ENCODE data around the gene NEXN.

NEXN gene

DNA sequence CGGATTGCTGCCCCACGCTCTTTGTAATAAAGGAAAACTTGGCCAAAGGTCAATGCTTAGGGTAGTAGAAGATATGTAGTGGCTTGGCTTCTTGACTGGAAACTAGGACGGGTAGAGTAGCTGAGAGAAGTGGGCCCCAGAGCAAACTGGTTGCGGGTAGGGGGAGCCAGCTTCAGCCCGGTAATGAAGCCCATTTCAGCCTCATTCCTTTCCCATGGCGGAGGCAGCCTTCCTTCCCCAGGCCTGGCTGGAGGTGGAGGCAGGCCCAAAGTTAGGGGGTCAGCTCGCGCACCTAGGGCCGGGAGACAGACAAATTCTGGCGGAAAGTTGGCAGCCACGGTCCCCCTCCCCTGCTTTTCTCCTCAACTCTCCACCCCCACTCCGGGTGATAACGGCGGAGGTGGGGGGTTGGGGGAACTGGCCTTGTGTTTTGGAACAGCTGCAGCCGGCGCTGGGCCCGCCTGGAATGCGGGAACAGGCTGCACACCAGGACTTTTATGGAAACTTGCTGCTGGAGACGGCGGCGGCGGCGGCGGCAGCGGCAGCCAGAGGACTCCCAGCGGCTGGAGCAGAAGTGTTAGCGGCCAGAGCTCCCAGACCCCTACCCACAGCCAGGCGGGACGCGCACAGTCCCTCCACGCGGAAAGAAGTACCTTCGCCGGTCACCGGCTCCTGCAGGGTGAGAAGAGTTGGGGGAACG lies at the start of gene NEXN:
NEXN (plus strand) TSS at position 544 of the 700 bp plus-strand sequence. CDS start 27,483 bp downstream, outside the sequence.
- DNase-seq: peak in 9 of 10 donors; percentile 21 to 92 (median 45)
- intact Hi-C loops (cut with DNase I): no loop called here

DNA sequence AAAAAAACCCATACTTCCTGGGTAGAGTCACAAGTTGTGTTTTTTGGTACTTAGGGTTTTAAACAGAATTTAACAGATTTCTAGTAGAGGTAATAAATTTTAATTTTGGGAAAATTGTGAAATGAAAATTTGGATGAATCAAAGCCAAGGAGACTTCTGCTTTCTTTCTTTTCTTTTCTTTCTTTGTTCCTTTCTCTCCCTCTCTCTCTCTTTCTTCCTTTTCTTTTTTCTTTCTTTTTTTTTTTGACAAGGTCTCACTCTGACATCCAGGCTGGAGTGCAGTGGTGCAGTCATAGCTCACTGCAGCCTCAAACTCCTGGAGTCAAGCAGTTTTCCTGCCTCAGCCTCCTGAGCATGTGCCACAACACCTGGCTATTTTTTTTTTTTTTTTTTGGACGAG lies 46.9 kb upstream of the NEXN start:
- DNase-seq: no peak
- intact Hi-C loops (cut with DNase I): no loop called here

DNA sequence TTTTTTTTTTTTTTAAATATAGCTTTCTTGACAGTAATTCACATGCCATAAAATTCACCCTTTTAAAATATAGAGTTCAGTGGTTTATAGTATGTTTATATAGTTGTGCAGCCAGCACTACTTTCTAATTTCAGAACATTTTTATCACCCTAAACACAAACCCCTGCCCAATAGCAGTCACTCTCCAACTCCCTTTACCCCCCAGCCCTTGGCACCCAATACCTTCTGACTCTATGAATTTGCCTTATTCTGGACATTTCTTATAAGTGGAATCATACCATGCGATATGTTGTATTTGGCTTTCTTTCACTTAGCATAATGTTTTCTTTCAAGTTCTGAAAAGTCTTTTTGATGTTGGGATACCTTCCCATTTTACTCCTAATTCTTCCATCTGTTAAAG lies 42.5 kb upstream of the NEXN start:
- intact Hi-C loops (cut with DNase I): no loop called here
- DNase-seq: no peak

DNA sequence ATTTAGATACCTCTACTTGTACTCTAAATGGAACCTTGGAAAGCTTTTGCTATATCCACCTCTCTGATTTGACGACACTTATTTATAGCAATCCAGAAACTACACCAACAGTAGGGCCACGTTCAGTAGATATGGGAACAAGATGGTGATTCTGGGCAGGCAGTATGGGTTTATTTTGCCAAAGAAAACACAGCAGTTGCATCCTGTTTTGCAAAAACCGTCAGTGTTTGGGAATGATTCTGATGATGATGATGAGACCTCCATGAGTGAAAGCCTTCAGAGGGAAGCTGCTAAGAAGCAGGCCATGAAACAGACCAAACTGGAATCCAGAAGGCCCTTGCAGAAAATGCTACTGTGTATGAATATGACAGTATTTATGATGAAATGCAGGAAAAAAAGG lies 41.5 kb upstream of the NEXN start:
- intact Hi-C loops (cut with DNase I): no loop called here
- DNase-seq: no peak

DNA sequence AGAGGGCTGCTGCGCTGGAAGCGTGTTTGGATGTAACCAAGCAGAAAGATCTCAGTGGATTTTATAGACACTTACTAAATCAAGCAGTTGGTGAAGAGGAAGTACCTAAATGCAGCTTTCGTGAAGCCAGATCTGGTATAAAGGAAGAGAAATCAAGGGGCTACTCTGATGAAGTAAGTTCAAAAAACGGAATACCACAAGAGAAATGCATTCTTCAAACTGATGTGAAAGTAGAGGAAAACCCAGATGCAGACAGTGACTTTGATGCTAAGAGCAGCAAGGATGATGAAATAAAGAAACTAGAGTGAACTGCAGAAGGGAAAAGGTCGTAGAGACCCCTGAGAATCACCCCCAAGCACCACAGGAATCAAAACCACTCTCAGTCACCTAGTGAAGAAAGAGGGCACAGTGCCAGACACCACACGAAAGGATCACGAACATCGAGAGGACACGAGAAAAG lies 40.8 kb upstream of the NEXN start:
- intact Hi-C loops (cut with DNase I): no loop called here
- DNase-seq: no peak

DNA sequence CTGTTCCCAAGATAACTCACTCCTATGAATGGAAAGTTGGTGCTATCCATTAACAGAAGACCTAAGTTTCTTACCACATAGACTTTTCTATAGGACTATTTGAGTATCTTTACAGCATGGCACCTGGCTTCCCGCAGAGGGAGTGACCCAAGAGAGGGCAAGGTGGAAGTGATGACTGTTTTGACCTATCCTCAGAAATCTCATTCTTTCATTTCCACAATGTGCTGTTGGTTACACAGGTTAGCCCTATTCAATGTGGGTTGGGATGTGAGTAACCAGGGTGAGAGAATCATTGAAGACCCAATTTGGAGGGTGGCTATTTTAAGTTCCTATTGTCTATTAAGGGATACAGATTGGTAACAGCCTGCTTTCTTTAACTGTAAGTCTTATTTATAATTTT lies 38.3 kb upstream of the NEXN start:
- no peak for DNase-seq

DNA sequence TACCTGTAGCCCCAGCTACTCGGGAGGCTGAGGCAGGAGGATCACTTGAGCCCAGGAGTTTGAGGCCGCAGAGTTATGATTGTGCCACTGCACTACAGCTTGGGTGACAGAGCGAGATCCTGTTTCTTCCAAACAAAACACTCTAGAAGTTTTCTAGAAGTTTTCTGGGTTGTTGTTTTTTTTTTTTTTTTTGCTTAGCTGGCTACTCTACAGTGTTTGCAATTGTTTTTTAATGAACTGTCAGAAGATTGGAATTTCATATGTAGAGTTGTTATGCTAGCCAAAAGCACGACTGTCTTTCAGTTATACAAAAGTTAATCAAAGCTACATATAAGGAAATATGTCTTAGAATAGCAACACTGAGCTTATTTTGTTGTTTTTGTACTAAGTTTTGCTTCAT lies 30.9 kb upstream of the NEXN start:
- intact Hi-C loops (cut with DNase I): no loop called here
- DNase-seq: no peak

More for the DNA sequence above, 38.3 kb upstream of the NEXN start:
- intact Hi-C loops (cut with DNase I): no loop called here

DNA sequence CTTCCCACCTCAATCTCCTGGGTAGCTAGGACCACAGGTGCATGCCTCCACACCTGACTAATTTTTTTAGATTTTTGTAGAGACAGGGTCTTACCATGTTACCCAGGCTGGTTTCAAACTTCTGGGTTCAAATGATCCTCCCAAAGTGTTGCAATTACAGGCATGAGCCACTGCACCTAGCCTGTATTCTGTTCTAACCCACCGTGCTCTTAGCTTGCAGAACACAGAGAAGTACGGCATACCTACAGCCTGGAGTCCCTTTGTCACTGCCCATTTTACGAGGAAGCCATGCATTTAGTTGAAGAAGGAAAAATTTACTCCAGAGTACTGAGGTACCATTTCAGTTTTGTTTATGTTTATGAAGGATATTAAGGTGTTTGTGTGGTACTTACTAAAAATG lies 29.7 kb upstream of the NEXN start:
- intact Hi-C loops (cut with DNase I): no loop called here
- DNase-seq: no peak

DNA sequence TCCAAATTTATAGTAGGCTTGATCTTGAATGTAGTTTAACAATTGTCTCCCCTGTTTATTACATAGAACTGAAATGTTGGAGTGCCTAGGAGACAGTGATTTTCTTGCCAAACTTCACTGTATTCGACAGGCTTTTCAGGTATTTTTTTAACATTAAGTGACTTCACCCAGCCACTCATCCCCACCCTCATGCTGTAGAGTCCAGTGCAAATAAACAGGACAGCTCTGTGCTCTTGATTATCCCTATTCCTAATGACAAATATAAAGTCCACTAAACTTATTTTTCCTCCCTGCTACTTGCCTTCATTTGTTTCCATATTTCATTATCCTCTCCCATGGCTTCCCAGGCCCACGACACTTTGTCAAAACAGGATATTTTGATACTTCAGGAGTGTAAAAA lies 29.2 kb upstream of the NEXN start:
- no peak for DNase-seq
- intact Hi-C loops (cut with DNase I): no loop called here

DNA sequence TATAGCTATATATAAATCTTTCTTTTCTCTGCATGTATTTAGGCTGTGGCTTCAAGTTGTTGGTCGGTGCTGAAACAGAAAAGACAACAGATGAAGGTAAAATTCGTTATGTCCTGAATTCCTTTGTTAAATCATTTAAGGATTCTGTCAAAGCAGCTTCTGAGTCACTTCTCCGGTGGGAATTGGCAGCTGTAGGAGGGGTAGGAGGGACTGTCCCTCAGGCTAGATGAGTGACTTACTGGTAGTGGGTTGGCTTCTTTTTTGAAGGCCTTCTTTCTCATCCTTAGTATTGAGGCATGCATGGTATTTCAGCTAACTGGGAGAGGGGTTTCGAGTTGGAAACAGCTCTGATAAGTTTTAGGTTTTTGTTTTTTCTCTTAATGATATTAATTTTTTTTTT lies 22.1 kb upstream of the NEXN start:
- DNase-seq: no peak
- intact Hi-C loops (cut with DNase I): no loop called here

DNA sequence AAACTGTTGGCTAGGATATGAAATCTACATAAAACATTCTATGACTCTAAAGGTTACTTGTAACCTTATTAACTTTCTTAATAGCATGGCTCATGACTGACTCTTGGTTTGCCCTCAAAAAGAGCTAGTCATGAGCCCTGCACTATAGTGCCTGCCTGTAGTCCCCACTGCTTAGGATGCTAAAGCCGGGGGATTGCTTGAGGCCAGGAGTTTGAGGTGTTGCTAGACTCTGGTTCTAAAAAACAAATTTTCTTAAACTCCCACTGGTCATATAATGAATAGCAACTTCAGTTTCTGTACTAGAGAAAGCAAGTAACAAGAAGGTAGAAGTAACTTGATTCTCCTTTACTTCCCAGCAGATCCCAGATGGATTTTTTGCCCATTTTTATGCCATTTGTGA lies 15.8 kb upstream of the NEXN start:
- no peak for DNase-seq
- intact Hi-C loops (cut with DNase I): no loop called here

DNA sequence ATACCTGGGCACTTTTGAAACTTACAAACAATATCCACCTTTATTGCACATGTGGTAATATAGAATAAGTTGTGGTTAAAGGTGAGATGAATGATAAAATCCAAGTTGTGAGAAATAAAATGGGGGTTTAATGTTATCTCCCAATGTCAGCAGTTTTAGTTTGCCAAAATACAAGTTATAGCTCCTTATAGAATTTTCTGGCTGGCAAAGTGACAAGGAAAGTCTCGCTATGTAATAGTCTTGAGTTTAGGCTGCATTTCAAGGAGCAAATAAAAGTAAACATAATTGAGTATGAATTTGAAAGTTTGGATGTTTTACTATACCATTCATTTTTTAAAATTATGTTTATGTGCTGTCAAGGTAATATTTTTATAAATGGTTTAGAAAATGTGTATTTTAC lies 15.0 kb upstream of the NEXN start:
- DNase-seq: no peak
- intact Hi-C loops (cut with DNase I): no loop called here

DNA sequence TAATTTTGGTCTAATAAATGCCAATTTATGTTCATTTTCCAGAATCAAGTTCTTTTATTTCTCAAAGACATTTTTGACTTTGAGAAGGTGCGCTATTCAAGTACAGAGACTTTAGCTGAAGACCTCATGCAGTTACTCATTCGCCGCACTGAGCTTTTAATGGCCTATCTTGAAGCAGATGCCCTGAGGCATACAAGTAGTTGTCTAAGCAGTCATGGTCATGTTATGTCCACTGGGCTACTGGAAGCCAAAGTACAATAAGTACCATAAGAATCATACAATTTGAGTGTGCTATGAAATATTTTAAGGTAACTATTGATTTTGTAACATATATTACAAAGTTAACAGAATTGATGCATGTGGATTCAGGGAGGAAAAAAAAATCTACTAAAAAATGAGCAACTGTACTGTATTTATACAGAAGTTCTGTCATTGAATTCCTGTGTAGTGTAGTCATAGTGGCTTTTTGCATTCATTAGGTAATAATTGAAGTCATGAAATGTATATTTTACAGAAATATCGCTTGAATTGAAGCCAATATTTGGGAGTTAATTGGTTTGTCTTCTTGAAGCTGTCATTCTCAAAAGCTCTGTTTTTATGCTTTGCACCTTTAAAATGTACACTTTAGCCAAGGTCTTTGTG lies 13.5 kb upstream of the NEXN start:
- intact Hi-C loops (cut with DNase I): no loop called here
- no peak for DNase-seq

DNA sequence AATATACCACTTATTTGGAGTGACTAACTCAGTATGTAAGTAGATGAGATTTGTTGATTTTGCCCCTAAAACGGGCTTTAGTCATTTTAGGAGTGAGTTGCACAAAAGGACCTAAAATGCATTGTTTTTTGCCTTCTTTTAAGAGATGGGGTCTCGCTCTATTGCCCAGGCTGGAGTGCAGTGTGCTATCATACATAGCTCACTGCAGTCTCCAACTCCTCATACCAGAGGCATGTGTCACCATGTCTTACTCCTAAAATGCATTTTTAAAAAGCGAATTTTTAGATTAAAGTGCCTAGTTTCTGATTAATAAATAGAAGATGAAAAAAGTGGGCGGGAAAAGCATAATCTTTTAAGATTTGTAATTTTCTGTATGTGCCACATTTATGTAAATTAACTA lies 11.5 kb upstream of the NEXN start:
- intact Hi-C loops (cut with DNase I): no loop called here
- DNase-seq: no peak

DNA sequence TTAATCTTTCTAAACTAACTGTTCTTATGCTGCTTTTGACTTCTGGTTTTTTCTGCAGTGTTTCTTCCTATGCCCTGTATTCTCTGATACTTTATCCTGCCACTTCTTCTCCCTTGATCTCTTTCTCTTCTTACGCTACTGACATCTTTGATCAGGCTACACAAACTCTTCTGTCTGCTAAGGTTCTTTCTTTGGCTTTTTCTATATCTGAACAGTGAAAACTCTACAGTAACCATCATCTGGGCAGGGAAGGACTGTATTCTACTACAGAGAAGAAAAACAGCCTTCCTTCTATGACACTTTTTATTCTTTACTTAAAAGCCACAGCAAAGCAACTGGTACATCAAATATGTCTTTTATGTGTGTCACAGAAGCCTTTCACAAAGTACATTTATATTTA lies 7.4 kb upstream of the NEXN start:
- DNase-seq: no peak
- intact Hi-C loops (cut with DNase I): no loop called here

DNA sequence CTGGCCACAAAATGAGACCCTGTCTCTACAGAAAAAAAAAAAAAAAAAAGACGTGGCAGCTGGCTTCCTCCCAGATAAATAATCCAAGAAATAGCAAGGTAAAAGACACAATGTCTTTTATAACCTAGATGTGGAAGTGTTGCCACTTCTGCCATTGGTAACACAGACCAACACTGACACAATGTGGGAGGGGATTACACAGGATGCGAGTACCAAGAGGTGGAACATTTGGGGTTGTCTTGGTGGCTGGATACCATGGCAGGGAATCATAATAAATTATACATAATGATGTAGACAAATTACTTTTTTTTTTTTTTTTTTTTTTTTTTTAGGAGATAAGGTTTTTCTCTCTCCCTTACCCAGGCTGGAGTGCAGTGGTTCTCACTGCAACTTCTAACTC lies 6.0 kb upstream of the NEXN start:
- DNase-seq: no peak
- intact Hi-C loops (cut with DNase I): no loop called here

DNA sequence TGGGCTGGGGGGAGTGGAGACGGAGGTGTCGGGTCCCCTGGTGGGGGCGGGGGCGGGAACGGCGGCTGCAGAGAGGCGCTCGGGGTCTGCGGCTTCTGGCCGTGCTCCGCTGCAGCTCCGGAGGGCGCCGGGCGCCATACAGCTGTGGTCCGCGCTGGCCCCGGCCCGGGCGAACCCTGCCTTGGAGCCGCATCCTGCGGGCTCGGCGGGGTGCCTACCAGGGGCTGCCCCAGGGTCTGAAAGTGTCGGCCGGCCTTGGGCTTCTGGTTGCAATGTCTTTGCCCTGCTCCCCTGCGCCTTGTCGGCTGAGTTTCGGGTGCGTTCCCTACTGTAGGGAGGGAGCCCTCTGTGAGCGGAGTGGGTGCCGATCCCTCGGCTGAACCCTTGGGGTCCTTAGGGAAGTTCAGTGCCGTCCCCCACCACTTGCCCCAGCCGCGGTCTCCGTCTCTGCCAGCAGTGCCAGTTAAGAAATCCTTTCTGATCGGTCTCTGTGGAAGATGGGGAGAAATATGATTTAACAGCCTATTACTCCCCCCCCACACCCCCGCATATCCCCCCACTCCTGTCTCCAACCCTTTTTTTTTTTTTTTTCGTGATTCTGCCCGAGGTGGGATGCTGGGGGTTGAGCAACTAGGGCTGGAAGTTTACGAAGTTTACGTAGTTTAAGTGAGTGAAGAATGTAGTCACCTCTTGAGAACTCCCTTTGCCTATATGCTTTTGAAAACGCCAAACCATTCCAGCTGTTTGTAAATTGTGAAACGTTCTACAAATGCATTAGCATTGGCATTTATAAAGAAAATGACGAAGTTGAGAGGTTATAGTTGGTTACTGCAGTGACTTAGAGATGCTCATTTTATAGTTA lies 588 bp downstream of the NEXN start:
- DNase-seq: peak in 6 of 10 donors; percentile 2 to 83 (median 20)
- intact Hi-C loops (cut with DNase I): no loop called here

DNA sequence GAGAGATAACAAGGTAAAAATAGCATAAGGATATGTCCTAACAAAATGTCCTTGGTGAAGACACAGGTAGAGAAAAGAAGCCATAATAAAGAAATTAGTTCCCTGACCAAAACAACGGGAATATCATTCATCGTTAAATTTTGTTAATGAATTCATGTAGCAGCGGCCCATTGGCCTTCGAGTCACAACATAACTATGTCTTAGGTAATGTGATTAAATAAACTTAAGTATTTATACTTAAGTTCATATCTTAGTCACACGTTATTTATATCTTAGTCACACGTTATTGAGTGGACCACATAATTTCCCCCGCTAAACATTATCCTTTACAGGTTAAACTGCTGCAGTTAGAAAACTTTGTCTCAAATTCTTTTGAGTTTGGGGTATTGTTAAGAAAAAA lies 1.2 kb downstream of the NEXN start:
- intact Hi-C loops (cut with DNase I): no loop called here
- no peak for DNase-seq

DNA sequence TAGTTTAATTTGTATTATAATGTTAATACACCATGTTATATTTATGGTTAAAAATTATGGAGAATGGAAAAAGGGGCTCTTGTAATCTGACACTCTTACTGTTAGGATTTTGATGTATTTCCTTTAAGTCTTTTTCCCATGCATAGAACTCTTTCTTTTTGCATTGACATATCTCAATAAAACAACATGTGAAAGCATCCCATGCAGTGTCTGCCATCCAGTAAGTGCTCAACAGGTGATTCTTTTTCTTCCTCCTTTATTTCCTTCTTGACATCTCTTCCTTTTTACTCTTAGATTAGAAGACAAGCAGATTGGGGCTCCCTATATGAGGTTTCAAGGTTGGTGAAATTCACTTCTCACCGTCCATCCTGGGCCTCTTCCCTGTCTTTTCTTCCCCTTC lies 2.8 kb downstream of the NEXN start:
- DNase-seq: no peak
- intact Hi-C loops (cut with DNase I): no loop called here

DNA sequence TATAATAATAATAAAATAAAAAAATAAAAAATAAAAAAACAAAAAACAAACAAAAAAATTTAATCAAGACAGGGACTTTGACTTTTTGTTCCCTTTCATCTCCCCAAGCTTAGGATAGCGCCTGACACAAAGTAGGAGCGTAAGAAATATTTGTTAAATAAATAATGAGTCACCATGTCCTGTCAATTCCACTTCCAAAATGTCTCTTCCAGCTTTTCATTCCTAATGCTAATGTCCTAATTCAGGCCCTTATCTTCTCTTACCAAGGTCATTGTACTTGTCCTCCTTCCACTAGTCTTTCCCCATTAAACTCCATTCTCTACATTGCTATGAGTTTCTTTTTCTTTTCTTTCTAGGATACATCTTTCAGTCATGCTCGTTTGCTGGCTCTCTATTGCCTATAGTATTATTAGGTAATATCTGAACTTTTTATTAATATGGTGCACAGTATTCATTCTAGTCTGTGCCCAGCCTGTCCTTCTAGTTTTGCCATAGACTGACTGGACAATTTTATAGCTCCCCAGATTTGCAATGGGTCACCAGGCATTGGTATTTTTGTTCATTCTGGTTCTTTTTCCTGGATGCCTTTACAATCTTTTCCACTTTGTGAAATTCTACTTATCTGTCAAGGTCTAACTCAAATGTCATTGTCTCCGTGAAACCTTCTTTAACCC lies 11.4 kb downstream of the NEXN start:
- DNase-seq: no peak
- intact Hi-C loops (cut with DNase I): loop anchor here (5.0 kb wide), 1 partner anchor 747 kb away; no protein-coding TSS in a partner anchor

All from posterior cingulate gyrus (tissue), 11 donors.